ENCODE measurements around the gene SLC16A8. TPM values are rescaled to one million over a fixed set of nuclear protein-coding genes. Genes with fewer than 3 reads are reported as not detected.

SLC16A8 gene
- total and polyA plus RNA-seq, 2 of the 13 experiments (the other 11 are each of a cell fraction or from before 2014, with no cell fraction given): not detected

GRCh38 chr22:38110008-38110862 lies 26.3 kb upstream of the SLC16A8 start, which contains the start of gene BAIAP2L2 (continued):
- TF ChIP-seq ZBED4 (CRISPR knock-in tag; IDR thresholded peaks at IDR 0.05; ENCODE audit: borderline replicate concordance) (no peak), ZSCAN29 (CRISPR knock-in tag; conservative IDR thresholded peaks at IDR 0.05) (no peak), GABPB1 (CRISPR knock-in tag; IDR thresholded peaks at IDR 0.05) (peak; percentile 43; the same call in 1 of the 2 replicates)

GRCh38 chr22:38109371-38110001 lies 25.5 kb upstream of the SLC16A8 start:
- Histone ChIP-seq H2AFZ (ENCODE audit: low read length) (no peak overlapping the region), H3K36me3 (replicated peaks in 1 of 2; ENCODE audit: control insufficient read depth in 1 of 2, insufficient read depth in 2 of 2, low read length in 2 of 2) (peaks cover 0 to 15% of the 10 kb centered on the region in 2 experiments; a peak in 1 of 5 replicates), H3K9ac (ENCODE audit: insufficient read depth, low read depth, low read length) (no peak overlapping the region), H3K79me2 (ENCODE audit: insufficient read depth, low read length) (peaks cover 3% of the 10 kb centered on the region), H3K9me3 (ENCODE audit: low read length) (no peaks in the 10 kb centered on the region), H3K4me3 (replicated peaks in 1 of 3; ENCODE audit: insufficient read depth in 1 of 3, low read depth in 2 of 3, low read length in 3 of 3) (no peak overlapping the region), H3K27ac (ENCODE audit: extremely low read length, insufficient read depth, low read length) (peak overlapping the region; percentile 58), H3K4me1 (ENCODE audit: insufficient read depth, low read length) (peaks cover 73% of the 10 kb centered on the region), H3K27me3 (ENCODE audit: control insufficient read depth in 1 of 2, insufficient read depth in 2 of 2, low read length in 2 of 2) (no peaks in the 10 kb centered on the region), H3K4me2 (ENCODE audit: low read depth, low read length) (peak overlapping the region; percentile 95), H4K20me1 (ENCODE audit: insufficient read depth, low read length) (no peaks in the 10 kb centered on the region; the same call in 1 of the 2 replicates)
- ChIA-PET POLR2A (interaction anchor here (0.8 to 6.1 kb wide), 3 partner anchors 26 to 174 kb away, joined by 3 to 60 read pairs (median 3); partner anchors contain the start of genes PLA2G6 and SLC16A8), CTCF (ENCODE audit: low intra/inter-chr PET ratio, low total read pairs) (no interaction called here)
- intact Hi-C loops (cut with micrococcal nuclease; ENCODE audit: unreplicated experiment): loop anchor here (5.0 kb wide), 2 partner anchors 93 to 153 kb away; partner anchors contain the start of gene MAFF
- ATAC-seq (no peak), DNase-seq (ENCODE audit: low spot score) (no peak), FAIRE-seq (no peak)
- 57% methylated on average over 9 of the region's 22 CpGs for WGBS (ENCODE audit: low lambda C conversion rate)
- in situ Hi-C loops (cut with HindIII; ENCODE audit: extremely low pct_ligation_motif_present, low pct_unique_long_range_greater_than_20kb): loop anchor here (10.0 kb wide), 1 partner anchor 95 kb away; the partner anchor contains the start of gene MAFF
- no TSS peak for BruUV-seq (replicated peaks)
- TF ChIP-seq YEATS2 (CRISPR knock-in tag; IDR thresholded peaks at IDR 0.05; ENCODE audit: borderline replicate concordance) (no peak), SAP130 (CRISPR knock-in tag; IDR thresholded peaks at IDR 0.05; ENCODE audit: low read depth) (no peak), CSRNP1 (CRISPR knock-in tag; IDR thresholded peaks at IDR 0.05) (peak; percentile 34; the same call in 1 of the 2 replicates), ZNF678 (CRISPR knock-in tag; IDR thresholded peaks at IDR 0.05) (no peak), HNF4A (CRISPR knock-in tag; IDR thresholded peaks at IDR 0.05) (peak; percentile 57), POGZ (CRISPR knock-in tag; IDR thresholded peaks at IDR 0.05) (no peak), PPARG (CRISPR knock-in tag; conservative IDR thresholded peaks at IDR 0.05) (no peak), ESRRA (CRISPR knock-in tag; IDR thresholded peaks at IDR 0.05; ENCODE audit: low read depth) (peak; percentile 78), RAD21 (CRISPR knock-in tag; IDR thresholded peaks at IDR 0.05) (no peak), FOXP1 (IDR thresholded peaks at IDR 0.05) (no peak), FOXP1 (CRISPR knock-in tag; IDR thresholded peaks at IDR 0.05) (no peak), HNRNPL (IDR thresholded peaks at IDR 0.05; ENCODE audit: low read depth, low read length) (peak; percentile 91), ZMYM4 (CRISPR knock-in tag; IDR thresholded peaks at IDR 0.05) (no peak), CREBL2 (CRISPR knock-in tag; IDR thresholded peaks at IDR 0.05; ENCODE audit: borderline replicate concordance) (no peak)
